RWPE2 (cell line): ENCODE measurements around the gene ABL2.

Source experiments
- ATAC-seq: fragments of 200-7000 bp; cut with Tn5 transposase; 3 replicates; pipeline ENCODE4 v1.9.1; 2021; ENCODE audit warnings: low read depth
- DNase-seq: peaks from one replicate; pipeline ENCODE4 v3.0.0-alpha.2; 2020; ENCODE audit warnings: low spot score
- H3K27ac ChIP-seq: fragments of 450-650 bp; 2 replicates; pipeline ENCODE4 v1.5.1; 2017; ENCODE audit warnings: mild to moderate bottlenecking; ENCODE audit not compliant: poor library complexity, severe bottlenecking
- H3K27me3 ChIP-seq: fragments of 250-450 bp; sonication (Bioruptor Pico); 2 replicates; pipeline ENCODE4 v1.5.1; 2021; ENCODE audit warnings: mild to moderate bottlenecking, moderate library complexity; ENCODE audit not compliant: insufficient read depth, poor library complexity, severe bottlenecking
- H3K36me3 ChIP-seq: fragments of 250-450 bp; sonication (Bioruptor Pico); 2 replicates; pipeline ENCODE4 v1.5.1; 2020; ENCODE audit warnings: low read depth, mild to moderate bottlenecking, moderate library complexity
- H3K4me1 ChIP-seq: fragments of 250-450 bp; sonication (Bioruptor Pico); 2 replicates; pipeline ENCODE4 v1.5.1; 2021; ENCODE audit warnings: mild to moderate bottlenecking, moderate library complexity; ENCODE audit not compliant: insufficient read depth, poor library complexity, severe bottlenecking
- H3K4me3 ChIP-seq: fragments of 250-450 bp; sonication (Bioruptor Pico); 2 replicates; pipeline ENCODE4 v1.5.1; 2021; ENCODE audit warnings: mild to moderate bottlenecking, moderate library complexity; ENCODE audit not compliant: severe bottlenecking
- H3K9me3 ChIP-seq: fragments of 250-450 bp; sonication (Bioruptor Pico); 2 replicates; pipeline ENCODE4 v1.5.1; 2021; ENCODE audit warnings: mild to moderate bottlenecking, moderate library complexity; ENCODE audit not compliant: severe bottlenecking
- CTCF ChIP-seq: fragments of 450-650 bp; IDR thresholded peaks from one replicate; pipeline ENCODE4 v1.5.1; 2017; ENCODE audit warnings: mild to moderate bottlenecking, moderate library complexity; ENCODE audit not compliant: poor library complexity, severe bottlenecking

The ABL2 gene

GRCh38 chr1:179167418-179167777 lies 62.1 kb downstream of the ABL2 start:
- H3K27ac ChIP-seq: no peak overlapping the region
- ATAC-seq (no peak), DNase-seq (no peak)
- no peaks in the 10 kb centered on the region for H3K9me3 ChIP-seq
- H3K36me3 ChIP-seq: no peaks in the 10 kb centered on the region; the same call in none of the 2 replicates
- no peak for TF ChIP-seq CTCF
- peaks cover 29% of the 10 kb centered on the region for H3K4me1 ChIP-seq
- H3K4me3 ChIP-seq: no peak overlapping the region
- no peaks in the 10 kb centered on the region for H3K27me3 ChIP-seq

- DNase-seq: no peak
- Histone ChIP-seq H3K36me3 (no peaks in the 10 kb centered on the region; the same call in none of the 2 replicates), H3K9me3 (no peaks in the 10 kb centered on the region), H3K27me3 (no peaks in the 10 kb centered on the region), H3K27ac (no peak overlapping the region), H3K4me1 (peaks cover 29% of the 10 kb centered on the region), H3K4me3 (no peak overlapping the region)
- no peak for ATAC-seq
- TF ChIP-seq CTCF: no peak
These were observed 62.6 kb downstream of the ABL2 start for GRCh38 chr1:179166663-179167417.

- no peak overlapping the region for H3K4me3 ChIP-seq
- no peaks in the 10 kb centered on the region for H3K9me3 ChIP-seq
- H3K27me3 ChIP-seq: no peaks in the 10 kb centered on the region
- H3K4me1 ChIP-seq: peaks cover 20% of the 10 kb centered on the region
- peak; percentile 96 for ATAC-seq
- H3K27ac ChIP-seq: peak overlapping the region; percentile 71
- TF ChIP-seq CTCF: no peak
- DNase-seq: no peak
- no peaks in the 10 kb centered on the region; the same call in none of the 2 replicates for H3K36me3 ChIP-seq
These were observed 65.0 kb downstream of the ABL2 start for GRCh38 chr1:179164494-179164893.

GRCh38 chr1:179156708-179157107 lies 72.8 kb downstream of the ABL2 start:
- Histone ChIP-seq H3K36me3 (no peaks in the 10 kb centered on the region), H3K9me3 (no peaks in the 10 kb centered on the region), H3K4me3 (no peak overlapping the region), H3K27me3 (no peaks in the 10 kb centered on the region), H3K4me1 (no peaks in the 10 kb centered on the region), H3K27ac (no peak overlapping the region)
- ATAC-seq (no peak), DNase-seq (no peak)
- TF ChIP-seq CTCF: no peak

- H3K9me3 ChIP-seq: no peaks in the 10 kb centered on the region
- no peaks in the 10 kb centered on the region for H3K27me3 ChIP-seq
- no peak overlapping the region for H3K4me3 ChIP-seq
- no peaks in the 10 kb centered on the region for H3K36me3 ChIP-seq
- no peaks in the 10 kb centered on the region for H3K4me1 ChIP-seq
- ATAC-seq (no peak), DNase-seq (no peak)
- no peak overlapping the region for H3K27ac ChIP-seq
- no peak for TF ChIP-seq CTCF
These were observed 73.5 kb downstream of the ABL2 start for GRCh38 chr1:179156026-179156425.
